NCI-H187 treated with DMSO at 0.1 percent for 48 hours (cell line): Measurements from ENCODE around the gene KAT8.

ENCODE experiments used
- DNase-seq: peaks from one replicate; lab custom pipeline; 2025; lab: John Stamatoyannopoulos, UW

The KAT8 gene

GRCh38 chr16:31117384-31118222 is at the start of gene KAT8:
TSS of gene KAT8 (plus strand) at chr16:31117664. CDS start at chr16:31117682, 18 bp downstream.
- DNase-seq = peak; percentile 49

- no peak for DNase-seq
Measured at GRCh38 chr16:31071861-31072260, 45.6 kb upstream of the KAT8 start.

- DNase-seq = no peak
Measured at GRCh38 chr16:31072540-31073141, 44.8 kb upstream of the KAT8 start.

- no peak for DNase-seq
Measured at GRCh38 chr16:31073142-31073969, 44.1 kb upstream of the KAT8 start.

GRCh38 chr16:31073970-31074813 is 43.3 kb upstream of the KAT8 start, which contains the start of the genes ZNF646 and ZNF668:
TSS of gene ZNF646 (plus strand) at chr16:31074422. CDS start at chr16:31076325, 1,903 bp downstream.
TSS of gene ZNF668 (minus strand) at chr16:31074240. CDS start at chr16:31064459, 9,781 bp downstream.
- peak; percentile 90 for DNase-seq

- DNase-seq = no peak
Measured at GRCh38 chr16:31074814-31075183, 42.7 kb upstream of the KAT8 start.

- DNase-seq = no peak
Measured at GRCh38 chr16:31076319-31076718, 41.1 kb upstream of the KAT8 start.

GRCh38 chr16:31077024-31077423 is 40.4 kb upstream of the KAT8 start:
- no peak for DNase-seq

- no peak for DNase-seq
Measured at GRCh38 chr16:31077592-31078396, 39.7 kb upstream of the KAT8 start.

- DNase-seq = no peak
Measured at GRCh38 chr16:31078597-31079341, 38.7 kb upstream of the KAT8 start.

- no peak for DNase-seq
Measured at GRCh38 chr16:31079342-31079944, 38.0 kb upstream of the KAT8 start.

GRCh38 chr16:31080035-31080629 is 37.3 kb upstream of the KAT8 start:
- no peak for DNase-seq

- DNase-seq = no peak
Measured at GRCh38 chr16:31080756-31081419, 36.6 kb upstream of the KAT8 start.

GRCh38 chr16:31081428-31082351 is 35.8 kb upstream of the KAT8 start:
- DNase-seq = no peak

- no peak for DNase-seq
Measured at GRCh38 chr16:31082368-31083045, 35.0 kb upstream of the KAT8 start.

- no peak for DNase-seq
Measured at GRCh38 chr16:31083081-31083480, 34.4 kb upstream of the KAT8 start.

GRCh38 chr16:31083556-31083955 is 33.9 kb upstream of the KAT8 start:
- no peak for DNase-seq
